Lung (tissue), 12 donors: ENCODE results near the gene BCL2L1. TPM values are rescaled to one million over a fixed set of nuclear protein-coding genes. Genes with fewer than 3 reads are reported as not detected.

ENCODE experiments used
- ATAC-seq: fragments of 200-7000 bp; cut with Tn5 transposase; one replicate; pipeline ENCODE4 v1.9.1; 2020; ENCODE audit warnings: moderate number of reproducible peaks; ENCODE audit not compliant: insufficient read depth, low FRiP score
- DNase-seq, 3 donors: peaks; one replicate each; pipeline ENCODE4 v3.0.0-alpha.2; 2013 to 2017
- H3K27ac ChIP-seq, 2 donors: one replicate each; pipeline ENCODE4 v1.5.1; 2013; ENCODE audit warnings: mild to moderate bottlenecking in 2 of 2, moderate library complexity in 2 of 2, control low read depth in 1 of 2, inconsistent platforms in 1 of 2, low read depth in 1 of 2, low read length in 1 of 2
- H3K27me3 ChIP-seq, 3 donors: one replicate each; pipeline ENCODE4 v1.5.1; 2013; ENCODE audit warnings: low read length in 2 of 3; ENCODE audit not compliant: control insufficient read depth in 3 of 3, insufficient read depth in 3 of 3
- H3K36me3 ChIP-seq, 4 donors: one replicate each; pipeline ENCODE4 v1.5.1; 2013; ENCODE audit warnings: low read length in 4 of 4, mild to moderate bottlenecking in 1 of 4, moderate library complexity in 1 of 4; ENCODE audit not compliant: control insufficient read depth in 4 of 4, insufficient read depth in 4 of 4
- H3K4me1 ChIP-seq, 5 donors: one replicate each; pipeline ENCODE4 v1.5.1; 2013; ENCODE audit warnings: low read length in 5 of 5, mild to moderate bottlenecking in 2 of 5, moderate library complexity in 1 of 5; ENCODE audit not compliant: control insufficient read depth in 5 of 5, insufficient read depth in 5 of 5
- H3K4me3 ChIP-seq: one replicate; pipeline ENCODE4 v1.5.1; 2013; ENCODE audit warnings: mild to moderate bottlenecking, control low read depth, moderate library complexity
- H3K9ac ChIP-seq, 2 donors: one replicate each; pipeline ENCODE4 v1.5.1; 2013; ENCODE audit warnings: low read length in 2 of 2, control low read depth in 1 of 2; ENCODE audit not compliant: insufficient read depth in 1 of 2
- H3K9me3 ChIP-seq, 4 donors: one replicate each; pipeline ENCODE4 v1.5.1; 2013; ENCODE audit warnings: low read length in 3 of 4, mild to moderate bottlenecking in 1 of 4, moderate library complexity in 1 of 4; ENCODE audit not compliant: control insufficient read depth in 4 of 4, insufficient read depth in 3 of 4
- WGBS, 2 donors: extraction: QIAGEN DNeasy Blood & Tissue Kit; methylation state at CpG; one replicate each; pipeline ENCODE4 v1.1.7; 2013; 5-methylcytosine and 5-hydroxymethylcytosine counted together
- polyA plus RNA-seq, 2 donors: library from polyadenylated mRNA; stranded (reverse); fragments of 200-250 nt; gene quantifications; one replicate each; pipeline ENCODE4 v1.2.1, GENCODE V29; 2013
- total RNA-seq, 2 donors: library from RNA; depleted of rRNA in 1 of 2; stranded (reverse); fragments of >200 nt in 1 of 2; gene quantifications; one replicate each; pipeline ENCODE4 v1.2.1, GENCODE V29; 2014 to 2021
- TF ChIP-seq, protein P1 (sequence below): IDR thresholded peaks from 2 replicates; pipeline ENCODE4 v1.5.1; 2012; ENCODE audit warnings: mild to moderate bottlenecking; ENCODE audit errors: control extremely low read depth, extremely low read depth
- donor health status: control.
- donor health status: control.
- donor health status: Bipolar disorder and iron deficiency.
- donor health status: healthy.
- donor health status: DM: yes; HTN: yes; CAD: no.

The BCL2L1 gene
- total and polyA plus RNA-seq, 4 donors = 107 to 150 (median 117) TPM

DNA sequence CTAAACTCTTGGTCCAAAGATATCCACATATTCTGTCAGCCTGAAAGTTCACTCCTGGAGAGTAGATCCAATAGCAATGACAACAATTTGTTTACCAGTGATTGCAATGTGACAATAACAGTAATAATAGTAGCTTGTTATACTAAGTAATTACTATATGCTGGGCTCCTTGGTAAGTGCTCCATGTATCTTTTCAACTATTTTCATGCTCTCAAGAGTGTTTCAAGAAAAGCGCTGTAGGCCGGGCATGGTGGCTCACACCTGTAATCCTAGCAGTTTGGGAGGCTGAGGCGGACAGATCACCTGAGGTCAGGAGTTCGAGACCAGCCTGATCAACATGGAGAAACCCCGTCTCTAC, 15.4 kb downstream of the BCL2L1 start:
- TF ChIP-seq, protein P1, sequence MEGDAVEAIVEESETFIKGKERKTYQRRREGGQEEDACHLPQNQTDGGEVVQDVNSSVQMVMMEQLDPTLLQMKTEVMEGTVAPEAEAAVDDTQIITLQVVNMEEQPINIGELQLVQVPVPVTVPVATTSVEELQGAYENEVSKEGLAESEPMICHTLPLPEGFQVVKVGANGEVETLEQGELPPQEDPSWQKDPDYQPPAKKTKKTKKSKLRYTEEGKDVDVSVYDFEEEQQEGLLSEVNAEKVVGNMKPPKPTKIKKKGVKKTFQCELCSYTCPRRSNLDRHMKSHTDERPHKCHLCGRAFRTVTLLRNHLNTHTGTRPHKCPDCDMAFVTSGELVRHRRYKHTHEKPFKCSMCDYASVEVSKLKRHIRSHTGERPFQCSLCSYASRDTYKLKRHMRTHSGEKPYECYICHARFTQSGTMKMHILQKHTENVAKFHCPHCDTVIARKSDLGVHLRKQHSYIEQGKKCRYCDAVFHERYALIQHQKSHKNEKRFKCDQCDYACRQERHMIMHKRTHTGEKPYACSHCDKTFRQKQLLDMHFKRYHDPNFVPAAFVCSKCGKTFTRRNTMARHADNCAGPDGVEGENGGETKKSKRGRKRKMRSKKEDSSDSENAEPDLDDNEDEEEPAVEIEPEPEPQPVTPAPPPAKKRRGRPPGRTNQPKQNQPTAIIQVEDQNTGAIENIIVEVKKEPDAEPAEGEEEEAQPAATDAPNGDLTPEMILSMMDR = no peak
- H3K4me3 ChIP-seq = no peak overlapping the region
- DNase-seq = no peak
- ATAC-seq = no peak
- peaks cover 13 to 51% (median 27%) of the 10 kb centered on the region in 5 donors for H3K4me1 ChIP-seq
- H3K9me3 ChIP-seq = no peaks in the 10 kb centered on the region
- no peaks in the 10 kb centered on the region for H3K27me3 ChIP-seq
- H3K27ac ChIP-seq = peak overlapping the region in 1 of 2 donors; percentile 56
- 96 to 97% methylated on average over 5 of the region's 5 CpGs for WGBS, 2 donors
- no peak overlapping the region for H3K9ac ChIP-seq
- peaks cover 9 to 29% (median 20%) of the 10 kb centered on the region in 4 donors for H3K36me3 ChIP-seq

DNA sequence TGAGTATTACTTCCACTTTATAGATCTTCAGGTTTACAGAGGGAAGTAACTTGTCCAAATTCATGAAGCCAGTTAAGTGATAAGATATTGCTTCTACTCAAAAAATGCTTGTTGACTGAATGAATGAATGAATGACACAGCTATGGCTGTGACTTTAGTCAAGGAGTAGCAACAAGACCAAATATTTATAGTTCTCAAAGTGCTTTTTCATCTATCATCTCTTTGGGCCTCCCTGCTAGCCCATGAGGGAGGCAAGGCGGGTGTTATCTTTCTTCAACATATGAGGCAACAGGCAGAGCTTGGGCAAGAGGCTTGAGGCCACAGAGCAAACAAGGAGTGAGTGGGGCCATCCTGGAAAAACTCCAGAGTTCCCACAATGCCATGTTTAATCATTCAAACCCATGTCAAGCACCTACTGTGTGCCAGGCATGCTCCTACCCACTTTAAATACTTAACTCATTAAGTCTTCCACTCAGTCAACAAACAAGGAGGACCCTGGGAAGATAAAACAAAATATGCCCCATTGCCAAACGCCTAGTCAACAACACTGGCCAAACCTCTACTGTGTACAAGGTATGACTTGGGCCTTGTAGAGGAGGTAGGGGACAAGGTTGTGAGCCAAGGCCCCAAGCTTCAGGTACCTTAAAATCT, 15.9 kb downstream of the BCL2L1 start:
- Histone ChIP-seq H3K9ac (no peak overlapping the region), H3K36me3 (peaks cover 9 to 31% (median 18%) of the 10 kb centered on the region in 4 donors), H3K4me3 (no peak overlapping the region), H3K4me1 (peaks cover 9 to 51% (median 22%) of the 10 kb centered on the region in 5 donors), H3K27ac (peak overlapping the region; percentile 17 to 56), H3K9me3 (no peaks in the 10 kb centered on the region), H3K27me3 (no peaks in the 10 kb centered on the region)
- DNase-seq = no peak
- ATAC-seq = no peak
- 62 to 70% methylated on average over 2 of the region's 2 CpGs for WGBS, 2 donors
- TF ChIP-seq, protein P1 = no peak

DNA sequence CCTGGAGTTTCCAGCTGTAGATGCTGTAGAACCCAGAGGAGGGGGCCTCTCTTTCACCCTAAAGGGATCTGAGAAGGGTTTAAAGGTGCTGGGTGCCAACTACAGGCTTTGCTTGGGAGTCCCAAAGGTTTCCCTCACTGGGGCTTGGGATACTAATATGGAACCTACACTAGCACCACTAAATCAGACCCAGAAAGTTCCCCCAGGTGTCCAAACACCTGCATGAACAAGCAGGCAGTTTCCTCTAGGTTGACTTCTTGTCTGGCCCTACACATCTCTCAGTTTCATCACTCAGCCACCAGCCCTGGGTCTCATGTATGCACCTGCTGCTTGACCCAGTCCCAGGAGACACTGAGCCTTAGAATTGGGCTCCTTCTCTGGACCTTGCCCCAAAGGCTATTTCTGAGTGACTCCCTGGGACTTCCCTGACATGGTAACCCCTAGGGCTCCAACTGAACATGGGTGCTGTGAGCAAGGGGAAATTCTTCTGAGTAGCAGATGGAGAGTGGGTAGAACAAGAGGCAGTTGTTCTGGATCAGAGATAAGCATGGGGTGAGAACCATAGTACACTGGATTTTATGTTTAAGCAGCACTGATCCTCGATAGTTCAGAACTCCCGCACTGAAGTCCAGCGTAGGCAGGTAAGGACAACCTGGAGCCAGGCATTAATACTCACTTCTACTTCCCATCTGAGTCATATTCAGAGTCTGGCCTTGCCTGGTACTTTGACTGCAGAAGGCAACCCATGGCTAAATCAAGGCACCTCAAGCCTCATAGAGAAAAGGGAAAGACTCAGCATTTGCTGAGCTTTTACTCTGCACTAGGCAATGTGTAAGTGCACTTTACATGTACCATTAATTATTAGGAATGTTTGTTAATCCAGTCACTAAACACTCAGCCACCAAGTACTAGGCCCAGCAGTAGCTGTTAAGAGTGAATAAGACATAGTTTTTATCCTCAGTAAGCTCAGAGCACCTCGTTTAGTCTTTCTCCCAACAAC, 16.8 kb downstream of the BCL2L1 start:
- peaks cover 1 to 48% (median 19%) of the 10 kb centered on the region in 5 donors for H3K4me1 ChIP-seq
- no peak overlapping the region for H3K4me3 ChIP-seq
- H3K27ac ChIP-seq = peak overlapping the region; percentile 18 to 91
- TF ChIP-seq, protein P1 = no peak
- WGBS, 2 donors = 68 to 79% methylated on average over 4 of the region's 4 CpGs
- peaks cover 9 to 31% (median 18%) of the 10 kb centered on the region in 4 donors for H3K36me3 ChIP-seq
- no peaks in the 10 kb centered on the region for H3K9me3 ChIP-seq
- ATAC-seq = no peak
- peak overlapping the region in 1 of 2 donors; percentile 5 for H3K9ac ChIP-seq
- no peaks in the 10 kb centered on the region for H3K27me3 ChIP-seq
- no peak for DNase-seq
